ENCODE results near the gene IZUMO1. TPM values are rescaled to one million over a fixed set of nuclear protein-coding genes. Genes with fewer than 3 reads are reported as not detected.

IZUMO1 gene
- total and polyA plus RNA-seq, 9 of the 15 experiments (the other 6 are each of a cell fraction or from before 2014, with no cell fraction given): 0.14 to 2.1 (median 0.73) TPM

GRCh38 chr19:48724796-48725753 is 21.6 kb downstream of the IZUMO1 start (continued):
- TF ChIP-seq MIER1 (IDR thresholded peaks at IDR 0.05; ENCODE audit: low read depth) (no peak), LEF1 (IDR thresholded peaks at IDR 0.05) (no peak), FOXK2 (conservative IDR thresholded peaks at IDR 0.05 in 1 of 2, IDR thresholded peaks at IDR 0.05 in 1 of 2; ENCODE audit: low read depth in 2 of 2) (peak; percentile 32 to 39; a peak in 1 of 4 replicates), GATA2 (CRISPR knock-in tag; IDR thresholded peaks at IDR 0.05) (no peak), ZNF318 (IDR thresholded peaks at IDR 0.05; ENCODE audit: borderline replicate concordance in 1 of 2, low read depth in 1 of 2) (peak in 1 of 2 experiments; percentile 42; a peak in 1 of 4 replicates), KLF10 (CRISPR knock-in tag; IDR thresholded peaks at IDR 0.05) (no peak), ZNF766 (CRISPR knock-in tag; conservative IDR thresholded peaks at IDR 0.05) (peak; percentile 78), JUND (IDR thresholded peaks at IDR 0.05; ENCODE audit: borderline replicate concordance, low read depth, low read length) (no peak; the same call in 1 of the 2 replicates), JUND (tag; IDR thresholded peaks at IDR 0.05; ENCODE audit: borderline replicate concordance, low read depth, low read length) (peak; percentile 74; the same call in 2 of the 3 replicates), ZNF354B (CRISPR knock-in tag; IDR thresholded peaks at IDR 0.05) (0 out of 2 replicates have a peak, but pooled peaks have one; percentile 21), SPI1 (IDR thresholded peaks at IDR 0.05; ENCODE audit: borderline replicate concordance, low read depth, low read length) (peak; percentile 90), MAFF (IDR thresholded peaks at IDR 0.05; ENCODE audit: low read length) (no peak), ZNF395 (CRISPR knock-in tag; IDR thresholded peaks at IDR 0.05) (peak; percentile 86; the same call in 1 of the 2 replicates), POLR2A (conservative IDR thresholded peaks at IDR 0.05) (peak; percentile 43), ZBTB2 (IDR thresholded peaks at IDR 0.05) (peak; percentile 27; the same call in 1 of the 2 replicates), MYNN (IDR thresholded peaks at IDR 0.05) (no peak), MYNN (CRISPR knock-in tag; IDR thresholded peaks at IDR 0.05) (no peak)
